RWPE2 (cell line): ENCODE data around the gene CDC34.

Experiments
- ATAC-seq: fragments of 200-7000 bp; cut with Tn5 transposase; 3 replicates; pipeline ENCODE4 v1.9.1; 2021; ENCODE audit warnings: low read depth
- DNase-seq: peaks from one replicate; pipeline ENCODE4 v3.0.0-alpha.2; 2020; ENCODE audit warnings: low spot score
- H3K27ac ChIP-seq: fragments of 450-650 bp; 2 replicates; pipeline ENCODE4 v1.5.1; 2017; ENCODE audit warnings: mild to moderate bottlenecking; ENCODE audit not compliant: poor library complexity, severe bottlenecking
- H3K27me3 ChIP-seq: fragments of 250-450 bp; sonication (Bioruptor Pico); 2 replicates; pipeline ENCODE4 v1.5.1; 2021; ENCODE audit warnings: mild to moderate bottlenecking, moderate library complexity; ENCODE audit not compliant: insufficient read depth, poor library complexity, severe bottlenecking
- H3K36me3 ChIP-seq: fragments of 250-450 bp; sonication (Bioruptor Pico); 2 replicates; pipeline ENCODE4 v1.5.1; 2020; ENCODE audit warnings: low read depth, mild to moderate bottlenecking, moderate library complexity
- H3K4me1 ChIP-seq: fragments of 250-450 bp; sonication (Bioruptor Pico); 2 replicates; pipeline ENCODE4 v1.5.1; 2021; ENCODE audit warnings: mild to moderate bottlenecking, moderate library complexity; ENCODE audit not compliant: insufficient read depth, poor library complexity, severe bottlenecking
- H3K4me3 ChIP-seq: fragments of 250-450 bp; sonication (Bioruptor Pico); 2 replicates; pipeline ENCODE4 v1.5.1; 2021; ENCODE audit warnings: mild to moderate bottlenecking, moderate library complexity; ENCODE audit not compliant: severe bottlenecking
- H3K9me3 ChIP-seq: fragments of 250-450 bp; sonication (Bioruptor Pico); 2 replicates; pipeline ENCODE4 v1.5.1; 2021; ENCODE audit warnings: mild to moderate bottlenecking, moderate library complexity; ENCODE audit not compliant: severe bottlenecking
- CTCF ChIP-seq: fragments of 450-650 bp; IDR thresholded peaks from one replicate; pipeline ENCODE4 v1.5.1; 2017; ENCODE audit warnings: mild to moderate bottlenecking, moderate library complexity; ENCODE audit not compliant: poor library complexity, severe bottlenecking

The CDC34 gene

GRCh38 chr19:566403-566802 is 34.8 kb downstream of the CDC34 start:
- ATAC-seq (no peak), DNase-seq (no peak)
- TF ChIP-seq CTCF: no peak
- Histone ChIP-seq H3K4me3 (no peak overlapping the region), H3K27ac (no peak overlapping the region), H3K27me3 (no peaks in the 10 kb centered on the region), H3K36me3 (no peaks in the 10 kb centered on the region), H3K4me1 (no peaks in the 10 kb centered on the region), H3K9me3 (no peaks in the 10 kb centered on the region)

- Histone ChIP-seq H3K27me3 (no peaks in the 10 kb centered on the region), H3K4me1 (no peaks in the 10 kb centered on the region), H3K27ac (no peak overlapping the region), H3K9me3 (no peaks in the 10 kb centered on the region), H3K36me3 (no peaks in the 10 kb centered on the region), H3K4me3 (no peak overlapping the region)
- TF ChIP-seq CTCF: no peak
- ATAC-seq (no peak), DNase-seq (no peak)
Measured at GRCh38 chr19:566844-567243, 35.3 kb downstream of the CDC34 start.

- Histone ChIP-seq H3K36me3 (no peaks in the 10 kb centered on the region), H3K4me1 (no peaks in the 10 kb centered on the region), H3K27me3 (no peaks in the 10 kb centered on the region), H3K27ac (no peak overlapping the region), H3K4me3 (no peak overlapping the region), H3K9me3 (no peaks in the 10 kb centered on the region)
- ATAC-seq: no peak
- no peak for DNase-seq
- no peak for TF ChIP-seq CTCF
Measured at GRCh38 chr19:567296-567900, 35.8 kb downstream of the CDC34 start.

GRCh38 chr19:570251-570686 is 38.7 kb downstream of the CDC34 start:
- DNase-seq (no peak), ATAC-seq (no peak)
- Histone ChIP-seq H3K4me3 (no peak overlapping the region), H3K4me1 (peaks cover 7% of the 10 kb centered on the region), H3K9me3 (no peaks in the 10 kb centered on the region), H3K27me3 (no peaks in the 10 kb centered on the region), H3K36me3 (0 out of 2 replicates have a peak, but pooled peaks cover 4% of the 10 kb centered on the region), H3K27ac (no peak overlapping the region)
- no peak for TF ChIP-seq CTCF

GRCh38 chr19:570937-571565 is 39.5 kb downstream of the CDC34 start:
- Histone ChIP-seq H3K4me1 (peaks cover 7% of the 10 kb centered on the region), H3K36me3 (0 out of 2 replicates have a peak, but pooled peaks cover 4% of the 10 kb centered on the region), H3K27ac (peak overlapping the region; percentile 93), H3K4me3 (peak overlapping the region; percentile 82), H3K9me3 (no peaks in the 10 kb centered on the region), H3K27me3 (no peaks in the 10 kb centered on the region)
- no peak; the same call in 2 of the 3 replicates for ATAC-seq
- no peak for DNase-seq
- TF ChIP-seq CTCF: no peak
